Astrocyte (in vitro differentiated cells and primary cell): ENCODE results near the gene SLC22A31. TPM values are rescaled to one million over a fixed set of nuclear protein-coding genes. Genes with fewer than 3 reads are reported as not detected.

Experiments
- DNase-seq: peaks from one replicate; pipeline ENCODE4 v3.0.0-alpha.2; 2010; ENCODE audit warnings: low read depth
- FAIRE-seq: peaks from 2 replicates; lab custom pipeline; 2011; peaks lifted over from hg19 to GRCh38; lab: Jason Lieb, UNC
- H2AFZ ChIP-seq: 2 replicates; pipeline ENCODE4 v1.6.0; 2012; ENCODE audit warnings: low read depth, low read length, inconsistent platforms
- H3K27ac ChIP-seq: 2 replicates; pipeline ENCODE4 v1.5.1; 2011; ENCODE audit warnings: low read depth, low read length, inconsistent platforms
- H3K27me3 ChIP-seq: 2 replicates; pipeline ENCODE4 v1.6.0; 2011; ENCODE audit warnings: low read length, inconsistent platforms; ENCODE audit not compliant: insufficient read depth
- H3K36me3 ChIP-seq: 2 replicates; pipeline ENCODE4 v1.5.1; 2011; ENCODE audit warnings: low read length, inconsistent platforms; ENCODE audit not compliant: insufficient read depth
- H3K4me1 ChIP-seq: 2 replicates; pipeline ENCODE4 v1.5.1; 2011; ENCODE audit warnings: low read length, inconsistent platforms; ENCODE audit not compliant: insufficient read depth
- H3K4me2 ChIP-seq: 2 replicates; pipeline ENCODE4 v1.6.0; 2012; ENCODE audit warnings: low read length, inconsistent platforms
- H3K4me3 ChIP-seq: 2 replicates; pipeline ENCODE4 v1.5.1; 2011; ENCODE audit warnings: low read depth, mild to moderate bottlenecking, low read length, inconsistent platforms; ENCODE audit not compliant: insufficient read depth
- H3K79me2 ChIP-seq: 2 replicates; pipeline ENCODE4 v1.6.0; 2012; ENCODE audit warnings: mild to moderate bottlenecking, low read length, inconsistent platforms; ENCODE audit not compliant: insufficient read depth
- H3K9ac ChIP-seq: 2 replicates; pipeline ENCODE4 v1.6.0; 2012; ENCODE audit warnings: mild to moderate bottlenecking, low read length, inconsistent platforms
- H3K9me3 ChIP-seq: 2 replicates; pipeline ENCODE4 v1.5.1; 2012; ENCODE audit warnings: low read depth, mild to moderate bottlenecking, low read length, inconsistent platforms; ENCODE audit not compliant: insufficient read depth
- H4K20me1 ChIP-seq: 2 replicates; pipeline ENCODE4 v1.6.0; 2012; ENCODE audit warnings: low read length, inconsistent platforms; ENCODE audit not compliant: insufficient read depth
- H3K27ac Mint-ChIP-seq: one replicate; pipeline ENCODE4 v1.8.0; 2021; ENCODE audit warnings: mild to moderate bottlenecking, mixed read lengths; ENCODE audit not compliant: unreplicated experiment
- H3K27me3 Mint-ChIP-seq: one replicate; pipeline ENCODE4 v1.8.0; 2021; ENCODE audit warnings: low read depth, mixed read lengths; ENCODE audit not compliant: unreplicated experiment
- H3K36me3 Mint-ChIP-seq: one replicate; pipeline ENCODE4 v1.8.0; 2021; ENCODE audit warnings: low read depth, mixed read lengths; ENCODE audit not compliant: unreplicated experiment
- H3K4me1 Mint-ChIP-seq: one replicate; pipeline ENCODE4 v1.8.0; 2021; ENCODE audit warnings: low read depth, mixed read lengths; ENCODE audit not compliant: unreplicated experiment
- H3K4me3 Mint-ChIP-seq: one replicate; pipeline ENCODE4 v1.8.0; 2021; ENCODE audit warnings: mild to moderate bottlenecking, moderate library complexity, mixed read lengths; ENCODE audit not compliant: unreplicated experiment
- H3K9me3 Mint-ChIP-seq: one replicate; pipeline ENCODE4 v1.8.0; 2021; ENCODE audit warnings: mild to moderate bottlenecking, mixed read lengths; ENCODE audit not compliant: unreplicated experiment
- EZH2 ChIP-seq: IDR thresholded peaks from 2 replicates; pipeline ENCODE4 v1.6.1; 2012; ENCODE audit warnings: mild to moderate bottlenecking, low read length, inconsistent platforms; ENCODE audit not compliant: insufficient read depth
- total RNA-seq: library from RNA; stranded (reverse); gene quantifications from 2 replicates; pipeline ENCODE4 v1.2.1, GENCODE V29; 2021
- TF ChIP-seq, protein P1 (sequence below): IDR thresholded peaks from 2 replicates; pipeline ENCODE4 v1.5.1; 2011; ENCODE audit warnings: low read depth, mild to moderate bottlenecking, inconsistent platforms, low read length, moderate library complexity; ENCODE audit not compliant: insufficient read depth

Gene SLC22A31
- total RNA-seq, 1 donor from 2014 or later, result 1.3 TPM

DNA sequence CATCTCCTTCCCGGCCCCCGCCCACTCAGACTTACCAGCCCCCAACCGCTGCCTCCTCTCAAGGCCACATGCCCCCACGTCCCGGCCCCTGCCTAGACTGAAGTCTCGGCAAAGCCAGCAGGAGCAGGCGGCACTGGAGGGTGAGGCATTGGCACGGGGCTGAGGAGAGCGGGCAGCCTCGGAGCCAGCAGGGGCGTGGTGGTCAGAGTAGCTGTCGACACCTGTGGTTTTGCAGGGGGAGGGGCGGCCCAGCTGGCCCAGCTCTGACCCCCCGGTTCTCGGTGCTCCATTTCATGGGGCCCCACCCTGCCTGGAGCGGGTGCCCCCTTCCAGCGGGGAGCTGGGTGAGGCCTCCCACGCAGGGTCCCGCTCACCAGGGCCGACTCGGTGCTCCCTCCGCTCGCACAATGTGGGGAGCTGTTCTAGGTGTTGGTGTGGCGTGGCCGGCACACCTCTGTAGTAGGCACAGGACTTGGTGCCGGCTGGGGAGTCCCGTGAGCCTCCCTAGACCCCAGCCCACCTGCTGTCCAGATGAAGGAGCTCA is 24.1 kb downstream of the SLC22A31 start:
- FAIRE-seq (no peak), DNase-seq (no peak)
- Histone ChIP-seq H3K27me3 (no peaks in the 10 kb centered on the region), H3K79me2 (no peaks in the 10 kb centered on the region), H3K36me3 (no peaks in the 10 kb centered on the region), H3K4me3 (no peak overlapping the region), H2AFZ (no peak overlapping the region), H3K4me2 (no peak overlapping the region), H3K9ac (no peak overlapping the region), H3K4me1 (no peaks in the 10 kb centered on the region), H3K9me3 (no peaks in the 10 kb centered on the region), H3K27ac (no peak overlapping the region), H4K20me1 (no peaks in the 10 kb centered on the region)
- TF ChIP-seq, protein P1, sequence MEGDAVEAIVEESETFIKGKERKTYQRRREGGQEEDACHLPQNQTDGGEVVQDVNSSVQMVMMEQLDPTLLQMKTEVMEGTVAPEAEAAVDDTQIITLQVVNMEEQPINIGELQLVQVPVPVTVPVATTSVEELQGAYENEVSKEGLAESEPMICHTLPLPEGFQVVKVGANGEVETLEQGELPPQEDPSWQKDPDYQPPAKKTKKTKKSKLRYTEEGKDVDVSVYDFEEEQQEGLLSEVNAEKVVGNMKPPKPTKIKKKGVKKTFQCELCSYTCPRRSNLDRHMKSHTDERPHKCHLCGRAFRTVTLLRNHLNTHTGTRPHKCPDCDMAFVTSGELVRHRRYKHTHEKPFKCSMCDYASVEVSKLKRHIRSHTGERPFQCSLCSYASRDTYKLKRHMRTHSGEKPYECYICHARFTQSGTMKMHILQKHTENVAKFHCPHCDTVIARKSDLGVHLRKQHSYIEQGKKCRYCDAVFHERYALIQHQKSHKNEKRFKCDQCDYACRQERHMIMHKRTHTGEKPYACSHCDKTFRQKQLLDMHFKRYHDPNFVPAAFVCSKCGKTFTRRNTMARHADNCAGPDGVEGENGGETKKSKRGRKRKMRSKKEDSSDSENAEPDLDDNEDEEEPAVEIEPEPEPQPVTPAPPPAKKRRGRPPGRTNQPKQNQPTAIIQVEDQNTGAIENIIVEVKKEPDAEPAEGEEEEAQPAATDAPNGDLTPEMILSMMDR, result no peak
- no peak for TF ChIP-seq EZH2
- H3K4me3 Mint-ChIP-seq, result no peak overlapping the region
- no peaks in the 10 kb centered on the region for H3K36me3 Mint-ChIP-seq
- H3K4me1 Mint-ChIP-seq, result no peaks in the 10 kb centered on the region
- no peak overlapping the region for H3K27ac Mint-ChIP-seq
- H3K9me3 Mint-ChIP-seq, result no peaks in the 10 kb centered on the region
- peaks cover 13% of the 10 kb centered on the region for H3K27me3 Mint-ChIP-seq

DNA sequence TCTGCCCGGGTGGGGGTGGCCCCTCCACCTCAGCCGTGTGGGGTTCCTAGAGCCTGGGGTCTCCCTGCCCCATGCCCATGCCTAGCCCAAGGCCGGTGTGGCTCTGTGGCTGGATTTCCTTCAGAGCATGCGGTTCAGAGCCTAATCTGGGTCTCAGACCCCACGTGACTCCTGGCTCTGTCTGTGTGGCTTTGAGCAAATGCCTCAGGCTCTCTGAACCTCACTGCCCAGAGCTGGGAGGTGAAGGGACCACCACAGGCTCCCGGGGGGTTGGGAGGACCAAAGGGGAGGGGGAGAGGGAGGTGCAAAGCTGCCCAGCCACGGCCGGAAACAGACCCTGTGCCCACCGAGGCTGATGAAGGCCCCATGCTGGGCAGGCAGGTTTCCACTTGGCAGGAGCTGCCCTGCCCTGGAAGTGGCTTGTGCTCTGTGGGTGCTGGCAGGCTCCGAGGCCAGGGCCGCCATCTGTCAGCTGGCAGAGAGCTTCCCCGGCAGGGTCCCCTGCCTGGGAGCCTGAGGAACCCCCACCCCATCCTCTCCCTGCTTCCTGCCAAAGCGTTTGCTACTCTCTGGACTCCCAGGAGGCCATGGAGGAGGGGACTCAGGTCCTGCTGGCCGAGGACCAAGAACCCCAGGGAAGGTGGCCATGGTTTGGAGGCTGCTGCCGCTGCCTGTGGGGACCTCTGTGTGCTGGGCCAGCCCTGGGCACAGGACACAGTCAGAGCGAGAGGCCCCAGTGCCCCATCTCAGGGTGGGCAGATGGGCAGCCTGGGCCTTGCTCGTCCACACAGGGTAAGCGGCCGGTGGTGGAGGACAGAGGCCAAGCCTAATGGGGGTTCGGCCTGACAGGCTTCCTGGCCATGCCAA is 24.8 kb downstream of the SLC22A31 start:
- Histone ChIP-seq H3K4me3 (no peak overlapping the region), H3K4me2 (no peak overlapping the region), H3K27ac (no peak overlapping the region), H3K9me3 (no peaks in the 10 kb centered on the region), H3K36me3 (no peaks in the 10 kb centered on the region), H3K27me3 (no peaks in the 10 kb centered on the region), H4K20me1 (no peaks in the 10 kb centered on the region), H3K9ac (no peak overlapping the region), H2AFZ (no peak overlapping the region), H3K79me2 (no peaks in the 10 kb centered on the region), H3K4me1 (no peaks in the 10 kb centered on the region)
- Mint-ChIP-seq H3K4me1 (no peaks in the 10 kb centered on the region), H3K36me3 (no peaks in the 10 kb centered on the region), H3K27ac (no peak overlapping the region), H3K9me3 (no peaks in the 10 kb centered on the region), H3K27me3 (peaks cover 16% of the 10 kb centered on the region), H3K4me3 (no peak overlapping the region)
- FAIRE-seq (no peak), DNase-seq (no peak)
- TF ChIP-seq, protein P1, result no peak
- TF ChIP-seq EZH2, result no peak

DNA sequence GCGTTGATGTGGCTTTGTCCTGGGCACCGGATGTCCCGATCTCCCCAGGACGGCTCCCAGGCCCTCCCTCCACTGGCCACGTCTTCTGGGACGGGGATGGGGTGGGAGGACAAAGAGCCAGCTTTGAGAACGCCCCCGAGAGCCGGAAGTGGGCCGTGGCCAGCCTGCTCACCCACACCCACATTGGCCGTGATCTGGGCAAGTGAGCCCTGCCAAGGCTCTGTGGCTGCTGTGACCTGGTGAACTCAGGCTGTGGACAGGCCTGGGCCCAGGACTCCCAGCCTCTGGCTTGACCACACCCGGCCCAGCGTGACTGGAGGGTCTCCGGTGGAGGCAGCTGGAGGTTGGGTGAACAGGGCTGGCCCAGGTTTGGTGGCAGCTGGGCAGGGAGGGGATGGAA is 25.5 kb downstream of the SLC22A31 start:
- no peak overlapping the region for H3K4me3 Mint-ChIP-seq
- Histone ChIP-seq H3K79me2 (no peaks in the 10 kb centered on the region), H3K4me3 (no peak overlapping the region), H3K27me3 (no peaks in the 10 kb centered on the region), H3K4me1 (no peaks in the 10 kb centered on the region), H3K36me3 (no peaks in the 10 kb centered on the region), H4K20me1 (no peaks in the 10 kb centered on the region), H3K9ac (no peak overlapping the region), H3K27ac (no peak overlapping the region), H3K9me3 (no peaks in the 10 kb centered on the region), H3K4me2 (no peak overlapping the region), H2AFZ (no peak overlapping the region)
- H3K9me3 Mint-ChIP-seq, result no peaks in the 10 kb centered on the region
- FAIRE-seq, result no peak
- no peak for DNase-seq
- peaks cover 16% of the 10 kb centered on the region for H3K27me3 Mint-ChIP-seq
- H3K27ac Mint-ChIP-seq, result no peak overlapping the region
- no peaks in the 10 kb centered on the region for H3K36me3 Mint-ChIP-seq
- H3K4me1 Mint-ChIP-seq, result no peaks in the 10 kb centered on the region
- TF ChIP-seq, protein P1, result no peak
- no peak for TF ChIP-seq EZH2
